RWPE1 (cell line): ENCODE data around the gene CNKSR3.

ENCODE experiments used
- CTCF ChIA-PET: fragments of 350-600 bp; sonication (Branson Sonifier 250); formaldehyde crosslinking; extraction: SDS; loops from one replicate; lab custom pipeline; 2021; lab: Yijun Ruan, JAX
- POLR2A ChIA-PET: fragments of 400-600 bp; formaldehyde crosslinking; extraction: SDS; loops from one replicate; lab custom pipeline; 2020; ENCODE audit warnings: antibody characterized with exemption; ENCODE audit not compliant: low non-redundant PET; lab: Yijun Ruan, JAX
- DNase-seq: peaks from one replicate; pipeline ENCODE4 v3.0.0; 2012; ENCODE audit warnings: low spot score
- H3K27ac ChIP-seq: fragments of 450-650 bp; 2 replicates; pipeline ENCODE4 v1.5.1; 2017
- TF ChIP-seq, protein P1 (sequence below): fragments of 450-650 bp; conservative IDR thresholded peaks from 2 replicates; pipeline ENCODE4 v1.5.1; 2017; ENCODE audit warnings: low read depth, mild to moderate bottlenecking

Gene CNKSR3

DNA sequence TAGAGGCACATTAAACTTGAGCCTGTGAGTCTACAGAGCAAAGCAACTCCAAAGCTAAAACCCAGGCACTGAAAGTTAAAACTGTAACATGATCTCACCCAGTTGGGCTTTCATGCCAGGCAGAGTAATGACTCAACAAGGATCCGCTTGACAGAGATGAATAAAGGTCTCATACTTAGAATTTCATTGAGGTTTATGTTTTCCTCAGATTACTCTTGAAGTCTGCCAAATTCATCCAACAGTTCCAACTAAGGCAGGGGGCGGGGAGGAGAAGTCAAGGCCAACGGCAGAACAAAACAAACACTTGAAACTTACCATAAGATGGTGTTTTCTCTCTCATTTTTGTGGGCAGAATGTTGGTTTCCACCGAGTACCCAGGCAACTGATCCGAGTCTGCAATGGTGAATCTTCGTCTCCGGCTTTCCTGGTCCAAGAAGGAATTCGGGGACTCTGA, 99.8 kb downstream of the CNKSR3 start:
- peak overlapping the region; percentile 40; the same call in 1 of the 2 replicates for H3K27ac ChIP-seq
- ChIA-PET POLR2A (no interaction called here), CTCF (no interaction called here)
- TF ChIP-seq, protein P1, sequence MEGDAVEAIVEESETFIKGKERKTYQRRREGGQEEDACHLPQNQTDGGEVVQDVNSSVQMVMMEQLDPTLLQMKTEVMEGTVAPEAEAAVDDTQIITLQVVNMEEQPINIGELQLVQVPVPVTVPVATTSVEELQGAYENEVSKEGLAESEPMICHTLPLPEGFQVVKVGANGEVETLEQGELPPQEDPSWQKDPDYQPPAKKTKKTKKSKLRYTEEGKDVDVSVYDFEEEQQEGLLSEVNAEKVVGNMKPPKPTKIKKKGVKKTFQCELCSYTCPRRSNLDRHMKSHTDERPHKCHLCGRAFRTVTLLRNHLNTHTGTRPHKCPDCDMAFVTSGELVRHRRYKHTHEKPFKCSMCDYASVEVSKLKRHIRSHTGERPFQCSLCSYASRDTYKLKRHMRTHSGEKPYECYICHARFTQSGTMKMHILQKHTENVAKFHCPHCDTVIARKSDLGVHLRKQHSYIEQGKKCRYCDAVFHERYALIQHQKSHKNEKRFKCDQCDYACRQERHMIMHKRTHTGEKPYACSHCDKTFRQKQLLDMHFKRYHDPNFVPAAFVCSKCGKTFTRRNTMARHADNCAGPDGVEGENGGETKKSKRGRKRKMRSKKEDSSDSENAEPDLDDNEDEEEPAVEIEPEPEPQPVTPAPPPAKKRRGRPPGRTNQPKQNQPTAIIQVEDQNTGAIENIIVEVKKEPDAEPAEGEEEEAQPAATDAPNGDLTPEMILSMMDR, result no peak
- DNase-seq, result peak; percentile 74

DNA sequence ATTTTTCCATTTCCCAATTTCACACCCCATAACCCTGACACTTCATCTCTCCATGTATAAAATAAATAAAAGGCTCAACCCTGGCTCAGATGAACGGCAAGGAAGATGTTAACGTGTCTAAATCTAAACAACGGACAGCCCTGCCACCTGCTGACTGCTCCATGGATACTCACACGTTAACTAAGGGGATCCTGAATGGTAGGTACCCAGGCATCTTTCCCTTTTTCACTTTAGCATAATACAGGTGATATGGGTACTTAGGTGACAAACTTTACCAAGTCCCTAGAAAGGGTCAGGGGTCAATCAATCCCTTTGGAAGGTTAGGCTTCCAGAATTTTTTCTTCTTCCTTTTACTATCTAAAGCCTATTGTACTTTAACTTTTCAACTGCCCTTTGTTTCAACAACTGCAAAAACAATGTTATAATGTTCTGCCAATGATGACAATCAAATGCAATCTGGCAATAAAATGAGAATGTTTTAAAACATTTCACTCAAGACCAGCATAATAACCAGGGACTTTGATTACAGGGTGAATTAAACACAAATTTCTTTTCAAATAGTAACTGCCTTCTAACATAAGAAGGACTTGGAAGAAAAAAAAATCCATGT, 101.5 kb downstream of the CNKSR3 start:
- peak; percentile 46 for DNase-seq
- ChIA-PET POLR2A (no interaction called here), CTCF (interaction anchor here (0.6 kb wide), 1 partner anchor 1153 kb away, joined by 3 read pairs; no protein-coding TSS in a partner anchor)
- H3K27ac ChIP-seq, result no peak overlapping the region
- TF ChIP-seq, protein P1, result no peak; the same call in 1 of the 2 replicates

DNA sequence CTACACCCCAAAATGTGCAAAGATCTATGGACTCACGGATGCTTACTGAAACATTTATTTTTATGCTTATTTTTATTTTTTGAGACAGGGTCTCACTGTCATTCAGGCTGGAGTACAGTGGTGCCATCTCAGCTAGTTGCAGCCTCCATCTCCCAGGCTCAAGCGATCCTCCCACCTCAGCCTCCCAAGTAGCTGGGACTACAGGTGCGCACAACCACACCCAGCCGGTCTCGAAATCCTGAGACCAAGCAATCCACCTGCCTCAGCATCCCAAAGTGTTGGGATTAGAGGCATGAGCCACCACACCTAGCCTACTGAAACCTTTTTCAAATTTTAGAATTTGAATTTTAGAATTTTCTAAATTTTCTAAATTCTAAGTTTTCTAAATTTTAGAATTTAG, 103.0 kb downstream of the CNKSR3 start:
- TF ChIP-seq, protein P1, result no peak
- no peak for DNase-seq
- H3K27ac ChIP-seq, result no peak overlapping the region
- POLR2A ChIA-PET, result no interaction called here
- CTCF ChIA-PET, result no interaction called here

DNA sequence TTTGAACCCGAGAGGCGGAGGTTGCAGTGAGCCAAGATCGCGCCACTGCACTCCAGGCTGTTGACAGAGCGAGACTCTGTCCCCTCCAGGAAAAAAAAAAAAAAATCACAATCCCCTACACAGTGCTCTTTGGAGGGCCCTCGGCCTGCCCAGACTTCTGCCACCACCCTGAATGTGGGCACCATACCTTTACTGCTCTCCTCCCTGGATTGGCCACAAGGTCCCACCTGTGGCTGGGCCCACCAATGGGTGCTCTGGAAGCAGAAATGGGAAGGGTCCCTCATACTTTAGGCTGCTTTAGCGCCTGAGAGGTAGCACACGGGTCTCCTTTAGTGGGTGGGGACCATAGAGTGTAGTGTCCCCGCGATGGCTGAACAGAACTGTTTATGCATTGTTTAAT, 103.6 kb downstream of the CNKSR3 start:
- POLR2A ChIA-PET, result no interaction called here
- TF ChIP-seq, protein P1, result no peak
- no peak overlapping the region for H3K27ac ChIP-seq
- CTCF ChIA-PET, result no interaction called here
- DNase-seq, result no peak

DNA sequence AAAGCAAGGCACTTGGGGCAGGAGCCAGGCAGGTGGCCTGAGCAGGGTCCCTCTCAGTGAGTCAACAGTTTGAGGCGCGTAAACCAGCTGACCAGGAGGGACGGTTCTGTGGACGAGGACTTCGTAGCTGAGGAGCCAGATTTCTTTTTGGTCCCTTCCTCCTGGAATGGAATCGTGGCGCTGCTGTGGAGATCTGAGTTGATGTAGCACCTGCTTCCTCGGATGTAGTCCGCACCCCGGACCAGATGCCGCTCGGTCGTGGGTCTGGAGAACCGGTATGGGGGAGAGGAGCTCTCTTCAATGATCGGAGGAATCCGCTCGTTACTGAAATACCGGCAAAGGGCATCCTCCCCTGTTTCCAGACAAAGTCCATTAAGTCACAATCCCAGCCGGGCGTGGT, 104.2 kb downstream of the CNKSR3 start:
- CTCF ChIA-PET, result interaction anchor here (0.6 kb wide), 1 partner anchor 179 kb away, joined by 3 read pairs; no protein-coding TSS in a partner anchor
- no peak for DNase-seq
- POLR2A ChIA-PET, result no interaction called here
- TF ChIP-seq, protein P1, result no peak
- H3K27ac ChIP-seq, result no peak overlapping the region

- DNase-seq, result no peak
- ChIA-PET CTCF (interaction anchor here (0.6 kb wide), 1 partner anchor 26 kb away, joined by 8 read pairs; no protein-coding TSS in a partner anchor), POLR2A (no interaction called here)
- TF ChIP-seq, protein P1, result no peak
- H3K27ac ChIP-seq, result no peak overlapping the region
Observed at GRCh38 chr6:154404791-154405400, 105.6 kb downstream of the CNKSR3 start.
